ENCODE data around the gene COIL.
"Not testable (repeated sequence)": the region's sequence is repeated elsewhere in the genome, so short reads cannot be mapped to it uniquely, and the experiment has no call there.

COIL gene

DNA sequence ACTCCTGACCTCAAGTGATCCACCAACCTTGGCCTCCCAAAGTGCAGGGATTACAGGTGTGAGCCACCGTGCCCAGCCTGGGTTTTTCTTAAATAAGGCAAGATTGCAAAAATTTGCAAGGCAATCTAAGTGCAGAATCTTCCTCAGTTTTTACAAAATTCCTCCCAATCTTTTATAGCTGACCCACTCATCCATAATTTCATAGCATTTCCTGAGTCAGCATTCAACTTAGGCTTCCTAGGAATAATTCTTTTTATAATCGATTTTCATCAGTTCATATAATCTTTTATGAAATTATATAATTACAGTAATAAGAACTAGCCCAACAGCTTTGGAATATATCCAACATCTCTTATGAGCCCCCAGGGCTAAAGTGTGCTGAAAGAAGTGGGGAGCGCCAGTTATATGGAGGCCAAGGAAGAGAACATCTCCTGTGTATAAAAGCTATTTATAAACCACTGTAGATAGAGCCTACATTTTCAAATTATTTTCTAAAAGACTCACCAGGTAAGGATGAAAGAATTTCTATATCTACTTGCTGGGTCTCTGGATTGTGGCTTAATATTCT lies 14.8 kb downstream of the COIL start:
- TF ChIP-seq, protein P1, sequence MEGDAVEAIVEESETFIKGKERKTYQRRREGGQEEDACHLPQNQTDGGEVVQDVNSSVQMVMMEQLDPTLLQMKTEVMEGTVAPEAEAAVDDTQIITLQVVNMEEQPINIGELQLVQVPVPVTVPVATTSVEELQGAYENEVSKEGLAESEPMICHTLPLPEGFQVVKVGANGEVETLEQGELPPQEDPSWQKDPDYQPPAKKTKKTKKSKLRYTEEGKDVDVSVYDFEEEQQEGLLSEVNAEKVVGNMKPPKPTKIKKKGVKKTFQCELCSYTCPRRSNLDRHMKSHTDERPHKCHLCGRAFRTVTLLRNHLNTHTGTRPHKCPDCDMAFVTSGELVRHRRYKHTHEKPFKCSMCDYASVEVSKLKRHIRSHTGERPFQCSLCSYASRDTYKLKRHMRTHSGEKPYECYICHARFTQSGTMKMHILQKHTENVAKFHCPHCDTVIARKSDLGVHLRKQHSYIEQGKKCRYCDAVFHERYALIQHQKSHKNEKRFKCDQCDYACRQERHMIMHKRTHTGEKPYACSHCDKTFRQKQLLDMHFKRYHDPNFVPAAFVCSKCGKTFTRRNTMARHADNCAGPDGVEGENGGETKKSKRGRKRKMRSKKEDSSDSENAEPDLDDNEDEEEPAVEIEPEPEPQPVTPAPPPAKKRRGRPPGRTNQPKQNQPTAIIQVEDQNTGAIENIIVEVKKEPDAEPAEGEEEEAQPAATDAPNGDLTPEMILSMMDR (IDR thresholded peaks at IDR 0.05; ENCODE audit: low read depth, low read length, missing control alignments): no peak
- in situ Hi-C loops (cut with HindIII; ENCODE audit: low pct_ligation_motif_present, low sequenced_read_pairs): no loop called here
- Histone ChIP-seq H3K4me3 (ENCODE audit: low read depth, low read length) (no peak overlapping the region), H3K36me3 (replicated peaks) (peaks cover 21% of the 10 kb centered on the region), H3K27me3 (replicated peaks) (no peaks in the 10 kb centered on the region), H3K27ac (no peak overlapping the region)
- DNase-seq: no peak

DNA sequence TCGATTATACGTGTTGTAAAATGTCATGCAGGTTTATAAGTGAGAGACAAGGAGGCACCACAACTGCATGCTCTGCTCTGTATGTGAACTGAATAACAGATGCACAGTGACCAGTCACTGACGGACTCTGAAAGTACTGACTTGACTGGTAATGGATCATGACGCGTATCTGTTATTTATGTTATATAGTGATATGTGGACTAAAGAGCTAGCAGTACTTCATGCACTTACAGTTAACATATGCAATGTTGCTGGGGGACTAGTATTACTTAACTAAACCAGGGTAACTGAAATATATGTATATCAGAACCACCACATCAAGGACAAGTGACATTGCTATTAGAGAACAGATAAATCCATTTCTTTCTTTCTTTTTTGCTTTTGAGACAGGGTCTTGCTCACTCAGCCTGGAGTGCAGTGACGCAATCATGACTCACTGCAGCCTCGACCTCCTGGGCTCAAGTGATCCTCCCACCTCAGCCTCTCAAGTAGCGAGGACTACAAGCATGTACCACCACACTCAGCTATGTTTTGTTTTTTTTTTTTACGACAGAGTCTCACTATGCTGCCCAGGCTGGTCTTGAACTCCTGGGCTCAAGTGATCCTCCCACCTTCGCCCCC lies 17.2 kb downstream of the COIL start:
- Histone ChIP-seq H3K4me3 (ENCODE audit: low read depth, low read length) (no peak overlapping the region), H3K27me3 (replicated peaks) (no peaks in the 10 kb centered on the region), H3K27ac (no peak overlapping the region), H3K36me3 (replicated peaks) (peaks cover 26% of the 10 kb centered on the region)
- in situ Hi-C loops (cut with HindIII; ENCODE audit: low pct_ligation_motif_present, low sequenced_read_pairs): no loop called here
- peak; percentile 6 for DNase-seq
- TF ChIP-seq, protein P1 (IDR thresholded peaks at IDR 0.05; ENCODE audit: low read depth, low read length, missing control alignments): no peak

DNA sequence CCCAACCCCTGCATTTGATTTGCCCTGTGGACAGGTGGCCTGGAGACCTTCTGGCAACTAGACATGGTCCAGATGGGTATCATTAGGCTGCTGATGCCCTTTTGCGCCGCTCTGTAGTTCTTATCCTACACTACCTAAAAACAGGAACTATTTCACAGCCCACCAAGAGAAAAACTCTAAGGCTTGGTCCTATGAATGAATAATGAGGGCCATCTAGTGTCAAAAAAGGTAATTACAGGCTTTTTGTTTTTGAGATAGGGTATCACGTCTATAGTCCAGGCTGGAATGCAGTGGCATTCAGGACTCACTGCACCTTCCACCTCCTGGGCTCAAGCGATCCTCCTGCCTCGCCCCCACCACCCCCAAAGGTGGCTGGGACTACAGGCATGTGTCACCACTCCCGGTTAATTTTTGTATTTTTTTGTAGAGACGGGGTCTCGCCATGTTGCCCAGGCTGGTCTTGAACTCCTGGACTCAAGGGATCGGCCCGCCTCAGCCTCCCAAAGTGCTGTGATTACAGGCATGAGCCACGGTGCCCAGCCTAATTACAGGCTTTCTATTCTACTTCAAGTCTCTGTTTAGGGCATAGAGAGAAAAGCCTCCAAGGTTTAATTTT lies 20.9 kb downstream of the COIL start:
- H3K27me3 ChIP-seq (replicated peaks): no peaks in the 10 kb centered on the region
- TF ChIP-seq, protein P1 (IDR thresholded peaks at IDR 0.05; ENCODE audit: low read depth, low read length, missing control alignments): peak; percentile 58
- in situ Hi-C loops (cut with HindIII; ENCODE audit: low pct_ligation_motif_present, low sequenced_read_pairs): no loop called here
- H3K4me3 ChIP-seq (ENCODE audit: low read depth, low read length): no peak overlapping the region
- no peak for DNase-seq
- H3K36me3 ChIP-seq (replicated peaks): peaks cover 29% of the 10 kb centered on the region
- no peak overlapping the region for H3K27ac ChIP-seq

DNA sequence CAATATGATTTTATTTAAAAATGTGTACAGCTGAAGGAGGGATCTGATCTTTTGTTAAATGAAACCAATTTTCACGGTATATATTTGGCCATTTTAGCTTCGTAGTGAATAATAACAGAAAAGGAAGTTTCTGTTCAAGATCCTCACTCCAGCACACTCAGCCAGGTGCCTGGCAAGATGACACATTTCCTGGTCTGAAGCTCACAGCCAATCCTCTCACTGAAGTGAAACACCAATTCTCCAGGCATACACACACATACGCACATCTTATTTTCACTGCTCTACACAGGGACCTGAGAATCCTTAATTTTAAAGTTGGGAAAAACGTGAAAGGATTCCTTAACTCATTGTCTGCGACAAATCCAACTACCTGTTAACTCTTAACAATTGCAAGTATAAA lies 22.6 kb downstream of the COIL start:
- peaks cover 22% of the 10 kb centered on the region for H3K36me3 ChIP-seq (replicated peaks)
- H3K4me3 ChIP-seq (ENCODE audit: low read depth, low read length); DNase-seq; H3K27ac ChIP-seq; in situ Hi-C loops (cut with HindIII; ENCODE audit: low pct_ligation_motif_present, low sequenced_read_pairs); H3K27me3 ChIP-seq (replicated peaks): not testable (repeated sequence)

DNA sequence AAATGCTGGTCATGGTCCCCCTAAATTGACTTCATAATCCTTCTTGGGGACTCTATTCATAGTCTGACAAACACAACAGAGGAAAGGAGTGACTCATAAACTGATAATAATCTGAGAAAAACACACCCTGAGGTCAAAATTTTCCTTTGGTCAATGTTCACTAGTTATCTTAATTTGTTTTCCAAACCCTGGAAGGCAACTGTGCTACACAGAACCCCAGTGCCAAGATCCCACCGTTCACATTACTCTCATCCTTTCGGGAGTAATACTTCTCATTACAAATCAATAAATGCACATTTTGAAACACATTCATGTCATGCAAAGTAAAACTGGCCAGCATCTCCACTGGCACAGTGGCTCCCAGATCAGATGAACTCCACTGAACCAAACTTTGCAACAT lies 23.2 kb downstream of the COIL start:
- Histone ChIP-seq H3K27ac (no peak overlapping the region), H3K4me3 (ENCODE audit: low read depth, low read length) (no peak overlapping the region), H3K27me3 (replicated peaks) (no peaks in the 10 kb centered on the region), H3K36me3 (replicated peaks) (peaks cover 22% of the 10 kb centered on the region)
- TF ChIP-seq, protein P1 (IDR thresholded peaks at IDR 0.05; ENCODE audit: low read depth, low read length, missing control alignments): no peak
- no peak for DNase-seq
- in situ Hi-C loops (cut with HindIII; ENCODE audit: low pct_ligation_motif_present, low sequenced_read_pairs): no loop called here

DNA sequence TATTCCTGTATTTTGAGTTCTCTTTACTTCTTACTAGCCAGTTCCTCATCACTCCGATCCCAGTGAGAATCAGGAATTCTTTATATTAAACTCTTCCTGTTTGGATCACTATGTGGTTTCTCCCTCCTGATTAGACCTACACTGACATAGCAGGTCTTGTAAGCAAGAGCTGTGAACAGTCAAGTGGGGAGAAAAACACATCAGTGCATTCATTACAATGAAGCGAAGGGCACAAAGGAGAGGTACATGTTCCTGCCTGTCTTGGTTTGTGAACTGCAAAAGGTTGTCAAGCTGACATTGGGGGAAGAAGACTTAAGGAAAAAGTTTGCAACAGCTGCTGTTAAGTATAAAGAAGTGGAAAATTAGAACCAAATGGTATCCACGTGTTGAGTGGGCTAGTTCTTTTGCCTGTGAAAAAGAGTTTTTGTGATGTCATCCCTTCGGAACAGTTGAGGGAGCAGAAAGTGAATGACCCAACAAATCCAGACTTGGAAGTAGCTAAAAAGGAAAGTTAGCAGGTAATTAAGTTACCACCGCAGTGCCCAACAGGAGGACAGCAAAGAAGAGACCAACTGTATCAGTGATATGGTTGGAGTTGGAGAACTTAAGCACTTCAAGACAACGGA lies 24.0 kb downstream of the COIL start:
- H3K27me3 ChIP-seq (replicated peaks): no peaks in the 10 kb centered on the region
- in situ Hi-C loops (cut with HindIII; ENCODE audit: low pct_ligation_motif_present, low sequenced_read_pairs): no loop called here
- no peak for DNase-seq
- H3K4me3 ChIP-seq (ENCODE audit: low read depth, low read length): no peak overlapping the region
- H3K27ac ChIP-seq: no peak overlapping the region
- H3K36me3 ChIP-seq (replicated peaks): peaks cover 21% of the 10 kb centered on the region
- TF ChIP-seq, protein P1 (IDR thresholded peaks at IDR 0.05; ENCODE audit: low read depth, low read length, missing control alignments): no peak
